Measurements from ENCODE around the gene ZNF608. TPM values are rescaled to one million over a fixed set of nuclear protein-coding genes. Genes with fewer than 3 reads are reported as not detected.

ZNF608 gene
- total RNA-seq, 1 donor from 2014 or later: 6.7 TPM

DNA sequence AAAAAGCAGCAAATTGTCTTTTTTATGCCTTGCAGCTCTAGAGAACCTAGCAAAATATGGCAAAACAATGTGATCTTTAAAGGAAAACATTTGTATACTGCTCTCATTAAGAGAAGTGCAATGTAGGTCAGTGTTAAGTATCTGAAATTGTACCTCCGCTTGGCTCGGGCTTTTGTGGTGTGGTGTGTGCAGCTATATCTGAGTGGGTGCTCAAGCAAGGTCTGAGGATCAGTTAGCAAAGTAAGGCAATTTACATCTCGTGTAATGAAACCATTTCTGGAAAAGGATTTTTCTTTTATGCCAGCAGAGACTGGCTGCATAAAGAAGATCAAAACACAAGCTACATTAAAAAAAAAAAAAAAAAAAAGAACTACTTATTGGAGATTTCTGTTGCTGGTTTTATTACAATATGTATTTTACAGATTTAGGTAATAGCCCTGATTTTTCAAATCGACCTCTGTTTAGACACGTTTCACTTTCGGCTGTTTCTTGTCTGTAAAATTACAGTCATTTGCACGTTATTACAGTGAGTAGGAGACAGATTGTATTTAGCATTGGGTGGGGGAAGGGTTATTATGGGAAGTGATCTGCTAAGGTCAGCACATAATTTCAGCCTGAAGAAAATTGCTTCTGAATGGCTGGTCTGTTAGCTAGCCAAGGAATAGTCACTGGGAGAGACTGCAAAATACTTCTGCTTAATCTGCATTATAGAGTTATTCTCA lies 7.9 kb upstream of the ZNF608 start:
- no peak for ATAC-seq

DNA sequence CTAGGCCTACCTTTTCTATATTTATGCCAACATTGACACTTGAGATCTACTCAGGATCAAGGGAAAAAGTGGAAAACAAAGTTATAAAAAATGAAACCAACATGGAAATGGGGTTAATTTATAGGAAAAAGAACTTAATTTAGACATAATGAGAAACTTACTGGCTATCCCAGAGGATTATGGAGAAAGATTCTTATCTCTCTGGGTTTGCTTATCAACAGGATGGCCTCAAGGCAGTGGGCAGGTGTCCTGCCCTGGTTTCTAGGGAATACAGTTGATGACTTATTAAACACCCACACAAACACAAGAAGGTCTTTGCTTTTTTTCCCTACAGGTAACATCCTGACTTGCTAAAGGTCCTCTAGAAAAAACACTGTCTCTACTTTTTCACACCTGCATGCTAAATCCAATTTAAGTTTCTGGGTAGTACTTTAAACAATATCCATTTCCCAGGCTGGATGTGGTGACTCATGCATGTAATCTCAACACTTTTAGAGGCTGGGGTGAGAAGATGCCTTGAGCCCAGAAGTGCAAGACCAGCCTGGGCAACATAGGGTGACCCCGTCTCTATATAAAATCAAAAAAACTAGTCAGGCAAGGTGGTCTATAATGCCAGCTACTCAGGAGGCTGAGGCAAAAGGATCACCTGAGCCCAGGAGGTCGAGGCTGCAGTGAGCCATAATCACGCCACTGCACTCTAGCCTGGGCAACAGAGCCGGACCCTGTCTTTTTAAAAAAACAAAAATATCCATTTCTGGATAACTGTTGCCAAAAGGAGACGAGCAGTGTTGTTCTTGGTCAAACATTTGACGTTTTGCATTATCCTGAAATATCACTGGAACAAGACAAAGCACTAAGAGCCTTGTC lies 6.6 kb upstream of the ZNF608 start:
- ATAC-seq: no peak

DNA sequence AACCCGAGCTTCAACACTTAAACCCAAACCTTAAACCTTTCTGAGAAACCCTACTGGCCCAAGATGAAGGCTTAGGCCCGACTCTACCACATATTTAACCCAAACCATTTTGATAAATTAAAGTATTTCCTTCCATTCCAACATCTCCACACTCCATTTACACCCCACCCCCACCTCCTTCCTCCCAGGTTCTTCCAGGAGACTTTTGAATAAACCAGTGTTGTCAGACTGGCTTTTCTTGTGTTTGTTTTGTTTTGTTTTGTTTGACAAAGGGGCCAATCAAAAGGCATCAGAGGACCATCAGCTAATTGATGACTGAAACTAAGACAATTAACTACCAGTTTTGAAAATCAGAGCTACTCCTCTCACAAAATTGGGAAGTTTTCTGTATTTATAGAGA lies 4.6 kb upstream of the ZNF608 start:
- no peak for ATAC-seq

DNA sequence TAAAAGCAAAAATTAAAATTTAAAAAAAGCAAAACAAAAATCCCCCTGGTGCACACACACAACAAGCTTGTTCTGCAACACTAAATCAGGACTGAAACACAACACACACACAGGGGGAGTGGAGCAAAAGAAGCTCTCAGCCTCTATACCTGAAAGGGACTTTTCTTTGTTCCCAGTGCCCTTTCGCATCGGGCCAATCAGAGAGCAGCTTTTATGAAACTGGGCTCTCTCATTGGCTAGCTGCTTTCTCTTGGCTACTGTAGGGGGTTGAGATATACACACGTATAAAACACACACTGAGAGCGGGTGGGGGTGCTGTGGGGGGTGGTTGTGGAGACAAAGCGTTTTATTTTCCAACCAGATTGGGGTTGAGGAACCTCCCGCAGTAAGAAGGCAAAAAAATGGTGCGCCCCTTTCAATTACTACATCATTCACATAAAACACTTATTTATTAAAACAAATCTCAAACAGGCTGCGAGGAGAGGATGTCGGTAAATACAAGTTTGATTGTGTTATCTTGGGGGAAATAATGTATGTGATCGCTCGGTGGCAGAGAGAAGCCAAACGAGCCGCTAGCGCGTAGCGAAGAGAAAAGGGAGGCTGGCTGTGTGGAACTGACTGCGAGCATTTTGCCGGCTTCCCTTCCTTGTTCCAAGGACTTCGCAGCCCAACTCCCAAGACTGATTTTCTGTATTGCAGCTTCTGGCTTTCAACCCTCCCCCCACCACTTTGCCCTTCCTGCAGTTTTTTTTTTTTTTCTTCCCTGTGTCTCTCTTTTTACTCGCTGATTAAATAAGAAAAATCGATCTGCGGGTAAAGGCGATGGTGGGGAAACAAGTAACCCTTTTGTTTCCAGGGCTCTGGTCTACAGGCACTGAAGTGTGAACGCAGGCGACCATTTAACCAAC lies 2.5 kb upstream of the ZNF608 start:
- peak; percentile 83 for ATAC-seq

DNA sequence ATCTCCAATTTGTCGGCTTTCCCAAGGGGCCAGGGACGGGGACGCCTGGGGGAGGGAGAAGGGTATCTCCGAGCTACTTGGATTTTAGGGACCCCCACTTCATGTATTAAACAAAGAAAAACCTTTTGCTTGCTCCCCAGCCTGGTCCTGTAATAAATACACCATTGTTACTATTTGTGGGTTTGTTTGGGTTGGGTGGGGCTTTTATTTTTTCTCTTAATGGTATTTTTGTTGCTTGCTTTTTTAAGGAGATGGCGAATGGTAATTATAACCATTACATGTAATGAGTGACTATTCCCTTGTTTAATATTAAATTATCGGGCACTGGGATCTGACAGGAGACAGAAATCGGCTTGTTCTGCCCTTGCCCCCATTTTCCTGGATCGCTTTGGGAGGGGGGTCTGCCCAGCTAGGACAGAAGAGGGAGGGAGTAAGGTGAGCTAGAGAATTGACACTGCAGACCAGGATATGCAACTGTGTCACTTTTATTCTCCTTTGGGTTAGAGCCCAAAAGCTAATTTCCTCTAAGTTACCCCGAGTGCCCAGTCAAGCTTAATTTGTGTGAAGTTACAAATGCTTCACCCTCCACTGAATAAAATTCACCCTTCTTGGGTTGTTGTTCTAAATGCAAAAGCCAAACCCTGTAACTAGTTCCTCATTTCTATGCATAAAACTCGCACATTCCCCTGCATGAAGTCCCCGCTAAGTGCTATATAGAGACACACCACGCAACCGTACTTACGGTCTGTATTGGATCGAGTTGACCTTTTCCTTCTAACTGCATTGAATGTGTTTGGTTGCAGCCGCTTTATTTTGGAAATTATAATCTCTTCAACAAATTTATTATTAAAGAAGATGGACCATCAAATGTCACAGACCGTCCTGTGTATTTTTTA lies 1.6 kb upstream of the ZNF608 start:
- ATAC-seq: peak; percentile 31

DNA sequence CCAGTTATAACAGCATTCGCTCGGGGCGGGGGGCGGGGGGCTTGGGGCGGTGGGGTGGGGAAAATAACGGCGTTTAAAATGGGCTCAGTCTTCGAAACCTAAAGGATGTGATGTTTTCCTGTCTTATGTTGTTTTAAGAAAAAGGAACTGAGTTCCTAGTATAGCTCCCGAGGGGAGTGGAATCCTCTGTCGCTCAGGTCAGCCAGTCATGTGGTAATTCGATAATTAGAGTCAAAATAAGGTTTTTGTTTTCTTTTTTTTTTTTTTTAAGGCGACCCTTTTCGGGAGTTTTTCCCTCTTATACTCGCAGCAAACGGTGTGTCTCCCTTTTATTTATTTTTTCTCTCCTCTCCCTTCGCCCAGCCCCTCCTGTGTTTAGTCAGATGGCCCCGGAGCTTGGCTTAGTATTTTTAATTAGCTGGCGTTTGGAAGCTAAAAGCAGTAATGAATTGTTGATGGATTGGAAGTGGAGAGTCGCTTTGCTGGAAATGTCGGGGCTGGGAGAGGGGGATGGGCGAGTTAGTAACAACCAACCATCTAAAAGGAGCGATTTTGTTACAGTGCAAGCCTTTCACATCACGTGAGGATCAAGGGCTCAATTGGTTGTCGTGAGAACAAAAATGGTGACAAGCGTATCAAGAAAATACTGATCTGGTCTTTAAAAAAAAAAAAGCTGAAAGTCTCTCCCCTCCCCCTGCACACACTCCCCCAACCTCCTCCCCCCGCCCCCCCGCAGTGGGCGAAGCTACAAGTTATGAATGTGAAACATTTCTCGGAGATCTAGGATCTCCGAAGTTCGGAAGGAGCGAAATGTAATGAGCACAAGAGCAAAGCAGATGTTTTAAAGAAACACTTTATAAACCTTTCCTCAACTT lies 714 bp upstream of the ZNF608 start:
- peak; percentile 56 for ATAC-seq

DNA sequence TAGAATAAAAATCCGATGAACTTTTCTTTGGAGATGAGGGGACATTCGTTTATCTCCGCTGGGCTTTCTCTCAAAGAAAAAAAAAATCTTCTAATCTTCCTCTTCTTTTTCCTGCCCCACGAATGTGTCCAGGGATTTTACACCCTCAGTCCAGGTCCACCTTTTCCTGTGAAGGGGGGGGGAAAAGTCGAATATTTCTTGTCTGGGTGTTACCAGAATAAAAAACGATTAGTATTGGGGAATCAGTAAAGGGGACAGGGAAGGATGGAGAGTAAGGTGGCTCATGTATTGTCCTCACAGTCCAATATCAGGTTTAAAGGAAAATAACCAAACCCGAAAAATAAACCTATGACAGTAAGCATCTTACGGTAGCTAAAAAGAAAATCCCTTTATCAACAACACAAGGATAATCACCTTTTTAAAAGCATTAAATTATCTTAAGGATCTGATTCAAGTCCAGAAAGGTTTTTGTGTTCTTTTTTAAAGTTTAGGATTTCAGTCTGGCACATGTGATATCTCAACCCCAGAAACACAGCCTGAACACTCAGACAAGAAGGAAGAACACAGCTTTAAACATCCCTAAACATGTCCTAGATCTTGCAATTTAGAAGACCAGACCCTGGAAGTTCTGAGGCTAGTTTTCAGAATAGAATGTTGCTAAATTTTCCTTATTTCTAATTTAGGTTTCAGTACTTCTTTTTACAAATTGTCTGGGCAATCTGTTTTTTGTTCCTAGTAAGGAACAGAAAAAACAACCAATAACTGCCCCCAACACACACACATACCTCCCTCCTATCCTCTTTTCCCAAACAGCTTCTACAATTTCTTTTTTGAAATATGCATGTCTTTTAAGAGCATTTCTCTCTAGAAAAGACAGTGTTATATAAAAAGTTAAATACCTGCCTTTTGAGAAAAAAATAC lies 1.2 kb downstream of the ZNF608 start:
- no peak for ATAC-seq

DNA sequence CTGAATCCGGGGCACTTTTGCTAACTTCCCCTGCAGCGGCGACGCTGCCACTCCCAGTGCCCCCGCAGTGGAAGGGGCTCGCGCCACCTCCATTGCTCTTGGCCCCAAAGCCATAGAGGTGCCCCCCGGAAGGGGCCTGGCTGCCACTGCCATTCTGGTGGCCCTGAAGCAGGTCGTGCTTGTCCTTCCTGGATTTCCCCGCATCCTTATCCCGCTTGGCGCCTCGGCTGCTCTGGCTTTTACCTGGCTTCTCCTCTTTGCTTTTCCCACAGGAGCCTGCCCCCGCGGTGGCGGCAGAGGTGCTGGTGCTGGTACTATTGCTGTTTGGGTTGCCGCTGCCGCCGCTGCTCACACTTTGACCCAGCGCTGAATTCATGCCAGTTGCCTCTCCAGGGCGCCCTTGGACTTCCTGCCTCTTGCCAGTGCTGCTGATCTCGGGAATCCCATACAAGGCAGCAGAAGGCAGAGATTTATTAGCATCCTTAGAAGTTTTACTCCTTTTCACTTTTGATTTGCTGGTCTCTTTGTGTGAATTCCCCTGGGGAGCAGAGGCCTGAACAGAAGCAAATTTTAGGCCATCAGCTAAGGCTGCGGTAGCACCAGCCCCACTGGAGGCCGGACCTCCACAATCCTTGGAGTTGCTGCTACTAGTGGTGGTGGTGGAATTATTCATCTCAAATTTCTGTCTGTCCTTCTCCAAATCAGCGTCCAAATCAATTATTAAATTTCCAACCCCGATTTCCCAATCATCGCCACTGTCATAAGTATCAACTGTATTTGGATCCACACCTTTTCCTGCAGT lies 2.1 kb downstream of the ZNF608 start:
- no peak for ATAC-seq

DNA sequence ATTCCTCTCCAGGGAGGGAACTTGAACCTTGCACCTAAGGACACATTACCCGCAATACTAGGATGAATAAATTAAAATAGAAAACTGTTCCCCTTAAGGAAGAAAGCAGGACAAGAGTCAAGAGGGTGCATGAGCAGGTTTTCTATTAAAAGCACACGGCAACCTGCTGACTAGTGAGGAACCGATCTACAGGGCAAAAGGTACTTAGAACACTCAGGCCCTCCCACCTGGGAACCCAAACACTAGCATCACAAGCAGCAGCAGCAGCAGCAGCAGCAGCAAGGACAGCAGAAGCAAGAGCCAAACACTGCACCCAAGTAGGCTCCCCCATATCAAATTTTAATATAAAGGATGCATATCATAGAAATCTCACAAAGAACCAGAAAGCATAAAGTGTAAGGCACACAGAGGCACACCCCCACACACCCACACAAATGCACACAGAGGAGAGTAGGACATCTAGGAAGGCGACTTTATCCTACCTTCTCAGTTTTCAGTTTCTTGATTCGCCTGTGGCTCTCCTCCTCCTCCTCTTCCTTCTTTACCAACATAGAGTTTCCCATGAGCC lies 2.8 kb downstream of the ZNF608 start:
- no peak for ATAC-seq

DNA sequence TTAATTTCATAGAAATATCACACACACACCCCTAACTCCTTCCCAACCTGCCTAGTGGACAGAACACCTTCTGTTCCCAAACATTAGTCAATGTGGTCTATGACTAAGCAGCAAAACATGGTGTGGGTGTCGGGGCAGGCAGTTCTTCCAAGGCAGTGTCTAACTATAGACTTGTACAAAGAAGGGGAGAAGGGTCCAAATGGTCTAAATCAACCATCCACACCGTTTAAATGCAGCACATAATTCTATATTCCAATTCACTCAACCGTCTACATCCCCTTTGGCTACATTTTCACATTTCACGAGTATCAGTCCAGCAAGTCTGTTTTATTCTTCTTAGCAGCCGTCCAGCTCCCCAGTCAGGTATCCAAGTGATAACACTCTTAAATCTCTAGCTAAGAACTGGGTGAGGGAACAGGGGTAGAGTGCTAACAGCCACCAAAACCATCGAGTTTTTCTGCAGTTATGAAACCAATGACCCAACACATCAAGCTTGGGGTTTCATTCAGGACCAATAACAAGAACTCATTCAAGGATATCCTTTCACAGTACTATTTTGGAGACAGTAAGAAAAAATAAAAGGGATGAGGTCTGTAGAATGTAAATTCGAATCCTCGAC lies 3.3 kb downstream of the ZNF608 start:
- peak; percentile 77 for ATAC-seq

DNA sequence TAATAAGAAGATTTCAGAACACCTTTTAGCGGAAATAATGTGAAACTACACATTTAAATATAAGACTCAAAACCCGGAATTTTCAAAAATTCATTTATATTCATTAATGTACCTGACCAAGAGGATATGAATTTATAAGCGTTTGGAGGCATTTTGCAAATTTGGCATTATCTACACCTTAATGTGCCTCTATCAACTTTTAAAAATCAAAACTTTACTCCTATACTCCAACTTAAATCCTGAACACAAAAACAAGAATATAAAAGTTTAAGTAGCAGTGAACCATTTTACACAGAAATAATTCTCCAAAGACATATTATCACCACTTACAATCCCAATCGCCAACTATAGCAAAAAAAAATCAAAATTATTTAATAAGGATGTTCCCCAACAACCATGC lies 3.9 kb downstream of the ZNF608 start:
- ATAC-seq: no peak

DNA sequence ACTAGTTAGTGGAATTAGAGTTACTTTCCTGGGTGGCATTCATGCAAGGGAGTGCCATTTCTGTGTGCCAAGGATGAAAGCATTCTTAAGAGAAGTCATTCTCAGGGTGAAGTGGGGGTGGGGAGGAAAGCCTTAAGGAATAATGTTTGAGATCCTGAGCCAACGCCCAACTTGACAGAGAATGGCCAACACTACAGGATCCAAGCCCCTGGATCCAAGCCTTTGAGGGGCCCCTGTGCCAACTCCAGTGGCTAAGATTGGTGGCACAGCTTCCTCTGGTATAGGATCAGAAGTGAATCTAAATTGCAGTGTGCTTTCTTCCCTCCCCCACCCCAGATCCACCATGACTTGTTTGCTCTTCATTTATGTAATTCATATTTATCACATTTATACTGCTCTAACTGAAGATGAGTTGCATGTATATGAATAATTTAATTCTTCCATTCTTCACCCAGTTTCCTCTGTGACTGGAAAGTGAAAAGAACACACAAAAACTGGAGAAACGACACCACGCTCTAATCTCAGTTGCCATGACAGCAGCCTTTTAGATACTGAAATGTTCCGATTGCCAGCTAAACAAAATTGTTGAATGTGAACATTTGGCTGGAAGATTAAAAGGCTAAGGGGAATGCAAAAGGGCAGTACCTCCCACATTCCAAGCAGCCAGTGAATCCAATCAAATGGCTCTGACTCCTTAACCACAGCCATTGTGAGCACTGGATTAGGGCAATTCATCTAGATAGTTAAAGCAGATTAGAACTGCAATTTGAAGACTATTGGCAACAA lies 4.5 kb downstream of the ZNF608 start:
- ATAC-seq: peak; percentile 57

DNA sequence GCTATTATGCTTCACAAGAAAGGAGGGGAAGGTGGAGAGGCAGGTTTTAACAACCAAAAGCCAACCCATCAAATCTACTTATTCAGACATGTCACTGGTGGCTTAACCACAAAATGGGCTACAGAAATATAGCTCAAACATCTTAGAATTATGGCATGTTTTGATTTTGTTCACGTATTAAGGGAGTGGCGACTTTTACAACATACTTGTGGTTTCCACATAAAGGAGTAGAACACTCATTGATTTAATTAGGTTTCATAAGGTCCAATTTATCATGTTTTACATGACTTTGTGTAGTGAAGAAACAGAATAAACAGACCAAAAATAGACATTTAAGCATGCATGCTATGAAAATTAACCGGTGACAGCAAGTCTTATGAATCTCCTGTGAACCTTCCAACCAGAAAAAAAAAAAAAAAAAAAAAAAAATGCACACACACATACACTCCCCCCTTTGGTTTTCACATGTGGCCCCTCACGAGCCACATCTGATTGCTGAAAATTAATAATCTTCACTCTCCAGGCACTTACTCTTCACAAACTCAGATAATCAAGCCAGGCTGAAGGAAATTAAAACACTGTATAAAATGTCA lies 5.4 kb downstream of the ZNF608 start:
- peak; percentile 72 for ATAC-seq

DNA sequence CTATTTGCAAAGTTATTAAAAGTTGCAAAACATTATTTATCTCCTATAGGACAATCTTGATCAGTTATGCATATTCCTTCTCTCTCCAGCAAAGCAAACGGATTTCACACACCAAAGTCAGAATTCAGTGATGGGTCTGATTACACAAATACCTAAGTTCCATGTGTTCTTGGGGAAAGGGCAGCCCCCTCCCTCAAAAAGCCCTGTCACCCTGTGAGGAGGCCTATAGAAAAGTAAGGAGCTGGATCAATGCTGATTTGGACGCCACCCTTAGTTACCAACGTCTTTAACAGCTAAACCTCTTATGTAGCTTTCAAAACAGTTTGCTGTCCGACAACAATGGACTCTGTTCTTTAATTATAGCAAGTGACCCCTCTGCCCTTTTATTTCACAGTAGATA lies 6.4 kb downstream of the ZNF608 start:
- ATAC-seq: no peak

DNA sequence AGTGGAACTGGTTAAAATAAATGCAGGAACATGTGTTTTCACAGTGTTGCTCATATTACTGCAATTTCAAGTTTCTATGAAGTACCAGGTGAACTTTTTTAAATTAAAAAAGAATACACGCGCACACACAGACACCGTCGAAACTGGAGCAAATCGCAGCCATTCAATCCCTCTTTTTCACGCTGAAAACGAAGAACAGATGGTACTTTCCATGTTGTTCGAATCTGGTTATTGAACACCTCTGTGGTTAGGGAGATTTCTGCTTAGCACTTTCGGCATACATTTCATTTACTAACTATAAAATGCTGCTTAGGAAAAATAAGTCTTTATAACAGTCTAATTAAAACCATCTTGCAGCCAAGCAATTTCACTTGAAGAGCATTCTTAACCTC lies 6.8 kb downstream of the ZNF608 start:
- no peak for ATAC-seq

Data from esophagus mucosa (tissue), 1 donor.